GM13977 (cell line): Measurements from ENCODE around the gene PCDHAC1.

Source experiments
- DNase-seq: peaks from one replicate; pipeline ENCODE4 v3.0.0; 2012; ENCODE audit warnings: low spot score
- CTCF ChIP-seq: IDR thresholded peaks from 2 replicates; pipeline ENCODE4 v1.5.1; 2012; ENCODE audit warnings: mild to moderate bottlenecking, control low read depth; ENCODE audit not compliant: insufficient read depth; ENCODE audit errors: extremely low read depth, missing control alignments
- in situ Hi-C: fragments of 300-500 bp; cut with MboI; formaldehyde crosslinking; loops from one replicate; pipeline ENCODE4 v1.12.0; 2022; ENCODE audit warnings: low sequenced_read_pairs, low pct_unique_long_range_greater_than_20kb, mixed read lengths, inconsistent platforms; ENCODE audit not compliant: unreplicated experiment

Gene PCDHAC1

GRCh38 chr5:140978983-140979382 is 52.9 kb downstream of the PCDHAC1 start:
- DNase-seq, result no peak
- no peak for TF ChIP-seq CTCF
- in situ Hi-C loops, result no loop called here
